Epidermal melanocyte (primary cell): ENCODE data around the gene LSM6.

Experiments
- DNase-seq: peaks from one replicate; pipeline ENCODE4 v3.0.0; 2011; ENCODE audit warnings: low spot score; ENCODE audit not compliant: insufficient read length

Gene LSM6

DNA sequence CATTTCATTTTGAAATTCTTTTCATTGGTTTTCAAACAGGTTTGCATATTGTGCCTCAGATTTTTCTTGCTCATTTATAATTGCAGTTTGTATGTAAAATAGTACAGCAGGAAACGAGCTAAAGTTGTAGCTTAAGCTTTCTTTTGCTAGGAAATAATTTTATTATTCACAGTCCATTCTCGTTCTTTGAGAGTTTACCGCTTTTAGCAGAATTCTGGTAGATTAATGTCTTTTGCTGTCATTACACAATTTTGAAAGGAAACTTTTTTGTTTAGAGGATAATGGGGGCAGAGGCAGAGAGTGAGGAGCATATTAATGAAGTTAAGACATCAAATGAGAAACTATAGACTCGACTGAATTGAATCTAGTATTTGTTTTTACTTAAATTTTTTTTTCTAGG is 10.5 kb downstream of the LSM6 start:
- no peak for DNase-seq

GRCh38 chr4:146186596-146186995 is 11.1 kb downstream of the LSM6 start:
- DNase-seq: no peak

GRCh38 chr4:146190456-146190855 is 14.9 kb downstream of the LSM6 start:
- DNase-seq: no peak

DNA sequence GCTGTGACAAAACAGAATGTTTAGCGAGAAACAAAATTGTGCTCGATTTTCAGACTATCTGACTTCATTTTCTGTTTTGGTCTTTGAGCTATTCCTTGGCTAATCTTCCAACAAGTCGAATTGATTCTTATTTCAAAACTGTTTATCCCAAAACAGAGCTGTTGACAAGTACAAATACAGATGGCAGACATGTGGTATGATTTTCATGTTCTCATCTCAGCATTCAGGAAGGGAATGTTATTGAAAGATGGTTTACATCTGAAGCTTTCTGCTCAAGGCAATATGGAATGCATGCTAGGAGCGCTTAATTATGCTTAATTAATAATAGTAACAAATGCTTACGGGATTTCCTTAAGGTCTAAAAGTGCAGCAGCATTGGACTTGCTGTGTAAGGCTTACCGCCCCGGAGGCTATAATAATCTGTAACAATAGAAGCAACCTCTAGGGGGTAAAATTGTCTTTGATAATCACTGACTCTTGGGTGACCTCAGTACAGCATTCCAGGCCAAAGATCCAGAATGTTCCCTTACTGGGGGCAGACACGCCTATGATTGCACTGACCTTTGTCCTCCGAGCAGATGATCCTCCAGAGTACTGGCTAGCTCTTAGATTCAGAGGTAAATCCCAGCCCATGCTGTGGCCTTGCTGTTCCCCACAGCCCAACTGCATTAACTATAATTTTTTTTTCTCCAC is 16.4 kb downstream of the LSM6 start:
- no peak for DNase-seq

- DNase-seq: no peak
These were observed 18.1 kb downstream of the LSM6 start for GRCh38 chr4:146193628-146194027.

GRCh38 chr4:146194212-146194611 is 18.7 kb downstream of the LSM6 start:
- DNase-seq: no peak

- no peak for DNase-seq
These were observed 27.1 kb downstream of the LSM6 start for GRCh38 chr4:146202665-146203064.

- no peak for DNase-seq
These were observed 31.9 kb downstream of the LSM6 start for GRCh38 chr4:146207410-146207809.

- DNase-seq: no peak
These were observed 35.4 kb downstream of the LSM6 start for GRCh38 chr4:146210890-146211289.

DNA sequence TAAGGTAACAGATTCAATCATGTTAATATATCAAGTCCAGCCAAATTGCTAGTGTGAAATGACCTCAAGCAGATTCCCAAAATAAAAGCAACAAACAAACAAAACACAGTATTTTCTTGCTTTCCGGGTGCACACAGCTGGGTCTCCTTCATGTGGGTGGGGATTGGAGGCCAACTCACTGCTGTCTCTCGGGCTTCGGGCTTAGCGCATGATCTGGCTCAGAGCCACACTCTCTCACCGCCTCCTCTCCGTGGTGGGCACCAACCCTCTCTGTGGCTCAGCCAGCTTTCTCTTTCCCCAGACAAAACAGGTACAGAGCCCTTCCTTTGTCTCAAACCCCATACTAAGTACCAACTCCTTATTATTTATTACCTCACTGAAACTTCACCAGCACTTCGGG is 35.9 kb downstream of the LSM6 start:
- DNase-seq: no peak

DNA sequence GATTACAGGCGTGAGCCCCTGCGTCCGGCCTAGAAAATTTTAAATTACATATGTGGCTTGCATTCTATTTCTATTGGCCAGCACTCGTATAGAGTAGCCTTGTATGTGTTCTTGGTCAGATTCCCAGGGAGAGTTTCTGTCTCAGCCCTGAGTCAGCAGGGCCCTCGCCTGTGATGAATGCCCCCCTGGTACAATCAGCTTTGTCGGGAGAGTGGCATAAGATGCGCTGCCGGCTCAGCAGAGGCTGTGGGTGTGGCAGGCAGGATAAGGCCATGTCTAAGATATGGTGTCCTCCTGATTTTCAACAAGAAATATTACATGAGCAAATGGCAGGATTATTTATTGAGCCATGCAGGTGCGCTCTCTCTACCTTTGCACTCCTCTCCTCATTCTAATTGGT is 37.3 kb downstream of the LSM6 start:
- DNase-seq: no peak

DNA sequence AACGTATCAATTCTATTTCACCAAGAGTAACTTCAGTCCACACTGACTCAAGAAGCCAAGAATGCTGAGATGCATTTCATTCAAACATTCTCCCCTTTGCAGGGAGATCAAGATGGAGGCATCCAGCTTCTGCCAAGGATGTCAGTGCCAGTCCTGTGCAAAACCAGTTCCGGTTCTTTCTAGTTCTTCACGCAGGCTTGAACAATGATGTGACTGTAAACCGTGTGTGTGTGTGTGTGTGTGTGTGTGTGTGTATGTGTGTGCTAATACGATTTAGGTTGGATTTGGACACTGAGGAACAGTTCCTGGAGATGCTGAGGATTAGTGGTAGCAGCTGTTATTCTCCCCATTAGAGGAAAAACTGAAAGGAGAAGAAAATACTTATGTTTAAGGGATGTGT is 38.7 kb downstream of the LSM6 start, which contains the start of gene REELD1:
TSS of gene REELD1 (plus strand) at position 301 of the 400 bp plus-strand sequence. CDS start 2,415 bp downstream, outside the sequence.
- DNase-seq: no peak

DNA sequence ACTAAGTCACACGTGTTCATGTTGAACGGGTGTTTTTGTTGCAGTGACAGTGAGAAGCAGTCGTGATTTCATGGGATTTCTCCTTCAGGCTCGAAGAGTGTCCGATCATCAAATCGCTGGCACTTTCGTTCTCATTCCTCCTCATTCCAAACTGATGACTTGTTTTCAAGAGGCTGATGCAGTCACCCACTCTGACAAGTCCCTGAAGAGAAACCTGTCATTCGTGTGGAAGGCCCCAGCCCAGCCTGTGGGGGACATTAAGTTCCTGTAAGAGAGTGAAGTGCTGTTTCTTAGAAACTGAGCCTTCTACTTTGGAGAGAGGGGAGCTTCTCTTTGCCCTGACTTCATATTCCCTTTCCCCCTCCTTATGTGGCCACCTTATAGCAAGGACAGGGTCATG is 46.8 kb downstream of the LSM6 start:
- no peak for DNase-seq

DNA sequence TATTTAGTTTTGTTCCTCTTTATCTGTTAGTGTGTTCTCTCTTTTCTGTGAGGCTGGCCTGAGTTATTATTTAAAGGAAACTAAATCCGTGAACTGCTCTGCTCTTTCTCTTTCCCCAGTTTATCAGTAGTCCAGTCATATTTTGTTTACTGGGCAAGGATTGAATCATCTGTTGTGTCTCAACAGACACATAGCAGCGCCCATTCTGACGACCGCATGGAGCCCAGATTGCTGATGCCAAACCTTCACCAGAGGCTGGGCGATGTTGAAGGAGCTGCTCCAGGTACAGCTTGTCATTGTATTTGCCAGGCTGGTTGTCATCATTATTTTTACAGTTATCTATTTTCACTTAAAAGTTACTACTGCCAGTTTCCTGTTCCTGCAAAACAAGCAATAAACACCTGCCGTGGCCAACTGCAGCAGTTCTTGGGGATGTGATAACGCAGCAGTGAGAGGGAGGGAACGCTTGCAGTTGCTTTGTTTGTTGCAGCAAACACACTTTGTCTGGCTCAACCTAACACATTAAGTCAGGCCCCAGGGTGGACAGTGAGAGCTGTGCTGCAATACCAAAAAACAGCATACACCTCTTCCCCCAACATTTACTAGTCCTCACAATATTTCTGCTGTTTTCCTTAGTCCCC is 48.9 kb downstream of the LSM6 start:
- no peak for DNase-seq

GRCh38 chr4:146229406-146229805 is 53.9 kb downstream of the LSM6 start:
- DNase-seq: no peak

DNA sequence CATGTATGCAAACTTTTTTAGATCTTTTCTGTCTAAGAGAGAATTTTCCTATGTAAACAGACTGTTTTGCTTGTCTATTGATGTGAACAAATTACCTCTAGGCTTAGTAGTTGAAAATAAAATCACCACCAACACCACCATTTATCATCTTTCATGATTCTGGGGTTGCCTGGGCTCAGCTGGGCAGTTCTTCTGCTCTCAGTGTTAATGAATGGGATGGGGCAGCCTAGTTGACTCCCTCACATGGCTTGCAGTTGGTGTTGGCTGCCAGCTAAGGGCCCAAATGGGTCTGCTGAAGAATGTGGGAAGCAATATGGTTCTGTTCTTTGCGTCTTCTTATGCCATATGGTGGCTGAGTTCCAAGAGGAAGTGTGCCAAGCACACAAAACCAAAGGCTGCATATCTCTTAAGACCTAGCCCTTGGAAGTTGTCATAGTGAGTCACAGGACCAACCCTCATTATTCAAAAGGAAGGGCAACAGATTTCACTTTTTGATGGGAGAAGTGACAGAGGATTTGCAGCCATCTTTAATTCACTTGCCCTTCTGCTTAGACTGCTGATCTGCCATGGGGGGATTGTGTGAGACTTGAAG is 56.7 kb downstream of the LSM6 start:
- DNase-seq: no peak

GRCh38 chr4:146235654-146236177 is 60.2 kb downstream of the LSM6 start:
- no peak for DNase-seq

DNA sequence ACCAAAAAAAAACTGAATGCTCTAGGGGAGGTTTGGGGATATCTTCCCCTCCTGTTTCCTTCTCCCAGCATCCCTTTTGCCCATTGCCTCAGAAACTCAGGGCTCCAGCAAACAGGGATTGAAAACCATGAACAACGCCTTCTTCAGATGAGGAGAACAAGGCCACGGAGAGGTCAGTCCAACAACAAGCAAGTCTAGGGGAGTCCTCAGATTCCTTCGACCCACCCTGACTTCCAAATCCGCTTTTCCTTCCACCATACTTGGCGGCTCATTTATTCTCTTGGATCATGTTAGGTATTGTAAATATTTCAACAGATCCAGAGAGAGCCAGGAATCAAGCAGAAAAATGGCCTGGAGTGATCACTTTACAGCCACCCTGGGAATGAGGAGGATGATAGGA is 60.7 kb downstream of the LSM6 start:
- no peak for DNase-seq

GRCh38 chr4:146237092-146237491 is 61.6 kb downstream of the LSM6 start:
- DNase-seq: no peak

GRCh38 chr4:146238107-146238506 is 62.6 kb downstream of the LSM6 start:
- DNase-seq: no peak
